CD4-positive, alpha-beta T cell treated with Interleukin-17A for 4 hours (primary cell): ENCODE measurements around the gene TNS3.

ENCODE experiments used
- DNase-seq: peaks from one replicate; pipeline ENCODE4 v3.0.0-alpha.2; 2020; ENCODE audit warnings: mixed read lengths

Gene TNS3

DNA sequence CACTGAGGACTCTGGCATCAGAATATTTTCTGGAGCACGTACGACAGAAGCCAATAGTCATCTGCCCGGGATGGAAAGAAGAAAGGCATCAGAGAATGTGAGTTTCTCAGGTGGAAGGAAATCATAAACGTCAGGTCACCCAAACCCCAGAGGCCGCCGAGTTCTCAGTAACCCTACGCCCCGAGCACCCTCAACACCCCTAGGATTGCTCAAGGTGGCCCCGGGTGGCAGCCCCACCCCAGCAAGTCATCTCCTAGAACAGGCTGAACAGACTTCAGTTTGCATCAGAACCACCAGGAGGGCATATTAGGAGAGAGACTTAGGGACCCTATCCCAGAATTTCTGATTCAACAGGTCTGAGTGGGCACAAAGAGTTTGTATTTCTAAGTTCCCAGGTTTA, 117.6 kb downstream of the TNS3 start:
- DNase-seq: no peak

- no peak for DNase-seq
Measured at GRCh38 chr7:47461746-47462145, 120.2 kb downstream of the TNS3 start.

DNA sequence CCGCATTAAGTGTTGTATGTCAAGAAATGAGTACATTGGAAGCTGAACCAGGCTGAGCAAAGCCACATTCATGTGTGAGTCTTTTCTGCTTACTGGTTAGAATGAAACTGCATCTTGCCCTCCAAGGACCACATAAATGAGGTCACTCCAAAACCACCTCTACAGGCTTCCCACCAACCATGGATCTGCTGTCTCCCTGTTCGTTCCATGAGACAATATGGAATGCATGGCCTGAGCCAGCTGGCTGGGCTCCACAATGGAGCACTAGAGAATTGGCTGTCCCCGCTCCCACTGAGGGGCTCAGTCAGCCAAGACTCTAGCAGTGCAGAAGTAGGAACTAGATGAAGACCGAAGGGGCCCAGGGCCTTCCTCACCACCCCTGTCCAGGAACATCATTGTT, 120.8 kb downstream of the TNS3 start:
- no peak for DNase-seq

DNA sequence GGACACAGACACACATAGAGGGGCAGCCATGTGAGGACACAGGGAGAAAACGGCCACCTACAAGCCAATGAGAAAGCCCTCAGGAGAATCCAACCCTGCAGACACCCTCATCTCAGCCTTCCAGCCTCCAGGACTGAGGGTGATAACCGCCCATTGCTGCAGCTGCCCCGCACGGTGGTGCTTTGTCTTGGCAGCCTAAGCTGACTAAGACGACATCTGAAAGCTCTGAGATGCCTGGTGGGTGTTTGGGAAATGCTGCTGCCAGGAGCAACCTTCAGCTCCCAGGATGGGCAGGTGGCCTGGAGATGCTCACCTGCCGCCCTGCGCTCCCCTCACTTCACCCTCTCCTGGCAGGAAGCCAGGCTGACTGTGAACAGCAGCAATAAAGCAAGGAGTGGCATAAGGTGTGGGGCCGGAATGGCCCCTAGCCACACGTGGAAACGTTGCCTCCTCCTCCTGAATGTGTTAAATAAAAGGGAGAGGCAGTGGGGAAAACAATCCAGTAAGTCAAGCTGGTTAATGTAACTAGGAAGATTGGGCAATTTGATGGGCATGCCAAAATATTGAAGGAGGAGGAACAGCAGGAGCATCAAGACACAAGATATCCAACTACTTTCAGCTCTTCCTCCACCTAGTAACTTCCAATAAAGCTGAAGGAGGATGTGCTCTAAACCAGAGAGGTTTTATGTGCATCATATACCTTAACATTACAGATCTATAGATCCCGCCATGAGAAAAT, 121.5 kb downstream of the TNS3 start:
- no peak for DNase-seq

DNA sequence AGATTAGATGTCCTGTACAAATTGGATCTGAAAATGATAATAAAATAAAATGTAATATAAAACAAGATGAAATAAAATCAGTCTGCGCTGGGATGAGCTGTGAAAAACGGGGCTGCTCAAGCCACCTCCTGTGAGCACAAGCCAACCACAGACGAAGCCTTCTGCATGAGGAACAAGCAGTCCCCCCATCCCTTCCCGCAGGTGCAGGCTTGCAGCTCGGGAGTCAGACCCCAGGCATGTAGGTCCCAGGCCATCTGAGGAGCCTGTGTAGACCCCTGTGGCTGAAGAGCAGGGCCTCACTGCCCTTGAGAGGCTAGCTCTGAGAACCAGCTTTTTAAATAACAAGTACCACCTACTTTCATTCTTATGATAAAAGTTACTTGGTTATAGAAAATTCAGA, 123.4 kb downstream of the TNS3 start:
- DNase-seq: no peak

- DNase-seq: no peak
Measured at GRCh38 chr7:47458057-47458456, 123.9 kb downstream of the TNS3 start.

- no peak for DNase-seq
Measured at GRCh38 chr7:47456210-47456955, 125.5 kb downstream of the TNS3 start.

DNA sequence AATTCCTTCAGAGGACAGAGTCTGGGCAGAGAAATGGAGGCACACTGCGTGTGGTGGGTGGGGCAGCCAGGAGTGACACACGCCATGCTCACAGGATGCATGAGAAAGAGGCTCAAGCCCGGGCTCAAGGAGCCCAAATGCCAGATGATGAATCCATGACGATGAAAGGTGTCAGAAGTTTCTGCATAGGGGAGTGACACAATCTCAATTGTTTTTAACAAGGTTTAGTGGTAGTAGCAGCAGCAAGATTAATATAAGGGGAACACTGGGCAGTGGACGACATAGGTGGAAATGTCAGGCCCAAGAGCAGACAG, 126.1 kb downstream of the TNS3 start:
- DNase-seq: no peak

DNA sequence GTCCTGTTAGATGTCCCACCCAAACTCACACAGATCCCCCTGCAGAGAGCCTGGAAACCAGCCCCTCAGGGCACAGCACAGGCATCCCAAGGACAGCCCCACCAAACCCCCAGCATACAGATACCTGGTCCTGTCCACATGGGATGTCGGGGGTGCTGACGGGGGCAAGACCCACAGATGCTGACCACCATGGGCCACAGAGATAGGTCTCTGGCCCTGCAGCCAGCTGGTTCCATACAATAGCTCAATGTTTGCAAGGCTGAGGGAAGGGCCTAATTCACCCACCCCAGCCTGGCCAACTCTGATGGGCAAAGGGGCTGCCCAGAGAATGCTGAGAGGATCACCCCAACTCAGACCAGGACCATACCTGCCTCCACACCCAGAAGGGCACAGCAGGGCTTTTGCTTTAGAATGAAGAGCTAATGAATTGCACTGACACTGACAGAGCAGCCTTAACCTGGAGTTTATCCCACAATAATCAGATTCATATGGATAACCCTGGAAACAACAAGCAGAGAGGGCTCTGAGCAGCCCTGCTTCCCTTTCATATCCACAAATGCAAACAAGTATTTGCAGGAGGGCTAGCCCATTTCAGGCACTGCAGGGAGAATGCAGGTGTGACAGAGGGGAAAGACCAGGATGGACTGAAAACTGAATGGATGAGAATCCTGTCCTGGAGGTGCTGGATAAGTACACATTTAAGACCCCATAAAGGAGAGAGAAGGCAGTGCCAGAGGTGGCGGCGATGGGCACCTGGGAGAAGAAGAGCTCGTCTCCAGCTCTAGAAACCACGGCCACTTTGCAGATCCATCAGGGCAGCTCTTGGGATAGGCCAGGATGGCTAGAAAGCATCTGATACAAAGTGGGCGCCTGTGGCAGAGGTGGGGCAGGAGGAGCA, 126.7 kb downstream of the TNS3 start:
- no peak for DNase-seq

DNA sequence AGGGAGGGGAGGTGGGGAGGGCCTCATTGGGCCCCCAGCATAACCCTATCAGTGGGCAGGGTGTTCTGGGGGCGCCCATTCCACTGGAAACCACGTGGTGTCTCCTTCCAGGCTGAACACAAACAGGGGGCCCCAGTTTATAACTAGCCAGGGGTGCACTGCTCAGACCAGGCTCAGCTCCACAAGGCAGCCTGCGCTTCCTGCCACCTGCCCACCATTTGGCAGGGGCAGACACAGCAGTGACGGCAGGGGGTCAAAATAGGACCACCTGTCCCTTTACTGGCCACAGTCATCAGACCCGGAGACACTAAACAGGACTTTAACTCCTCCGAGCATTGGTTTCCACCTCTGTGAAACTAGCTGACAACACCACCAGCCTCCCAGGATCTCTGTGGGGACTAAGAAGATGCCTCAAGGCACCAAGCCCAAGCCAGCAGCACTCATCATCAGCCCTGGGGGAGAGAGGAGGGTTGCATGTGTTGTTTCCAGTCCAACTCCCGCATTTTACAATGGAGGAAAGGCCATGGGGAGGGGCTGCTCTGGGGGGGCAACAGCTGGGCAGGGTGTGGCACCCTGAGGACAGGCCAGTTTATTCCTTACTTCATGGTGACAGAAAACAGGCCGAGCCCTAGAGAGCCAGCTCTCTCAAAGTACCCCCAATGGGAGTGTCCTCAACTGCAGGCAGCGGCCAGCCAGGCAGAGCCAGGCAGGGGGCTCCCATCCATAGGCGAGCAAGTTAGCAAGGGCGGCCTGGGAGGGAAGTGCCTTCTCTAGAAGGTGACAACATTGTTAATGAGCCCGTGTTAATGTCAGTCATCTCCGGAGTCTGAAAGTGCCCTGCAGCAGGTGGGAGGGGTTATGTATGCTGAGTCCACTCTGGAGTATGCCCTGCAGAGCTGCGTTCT, 127.6 kb downstream of the TNS3 start:
- DNase-seq: no peak

DNA sequence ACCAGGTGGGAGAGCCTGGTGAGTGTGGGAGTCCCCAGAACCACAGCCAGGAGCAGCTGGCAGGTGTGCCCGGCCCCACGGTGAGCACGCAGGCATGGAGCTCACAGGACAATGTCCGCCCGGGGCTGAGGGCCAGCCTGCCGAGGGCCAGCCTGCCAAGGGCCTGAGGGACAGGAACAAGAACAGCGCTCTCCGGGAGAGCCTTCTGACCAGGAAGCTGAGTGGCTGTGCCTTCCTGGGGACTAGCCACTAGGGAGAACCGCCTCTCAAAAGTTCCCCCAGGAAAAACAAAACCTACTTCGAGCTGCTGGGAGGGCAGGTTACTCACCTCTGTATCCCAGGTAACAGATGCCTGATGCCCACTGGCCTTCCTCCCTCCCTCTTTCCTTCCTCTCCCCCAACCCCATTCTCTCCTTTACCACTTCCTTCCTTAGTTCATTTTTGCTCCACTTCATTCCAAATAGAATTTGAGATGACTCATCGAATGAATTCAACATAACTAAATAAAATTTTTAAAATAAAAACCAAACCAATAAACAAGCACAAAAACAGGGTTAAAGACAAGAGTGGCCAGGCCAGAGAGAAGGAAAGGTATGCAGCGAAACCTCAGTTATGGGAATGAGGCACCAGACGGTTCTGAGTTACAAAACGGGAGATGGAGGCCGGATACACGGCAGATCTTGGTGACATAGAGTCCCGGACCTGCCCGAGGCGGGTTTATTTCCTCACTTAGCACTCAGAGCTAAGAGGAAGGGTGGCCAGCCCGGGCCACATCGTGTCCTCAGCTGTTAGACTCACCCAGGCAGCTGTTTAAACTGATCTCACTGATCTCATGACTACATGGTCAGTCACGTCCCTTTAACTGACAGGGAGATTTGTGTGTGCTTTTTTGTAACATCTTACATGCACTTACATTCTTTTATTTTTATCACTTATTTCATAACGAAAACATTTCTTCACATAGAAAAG, 128.5 kb downstream of the TNS3 start:
- DNase-seq: no peak

DNA sequence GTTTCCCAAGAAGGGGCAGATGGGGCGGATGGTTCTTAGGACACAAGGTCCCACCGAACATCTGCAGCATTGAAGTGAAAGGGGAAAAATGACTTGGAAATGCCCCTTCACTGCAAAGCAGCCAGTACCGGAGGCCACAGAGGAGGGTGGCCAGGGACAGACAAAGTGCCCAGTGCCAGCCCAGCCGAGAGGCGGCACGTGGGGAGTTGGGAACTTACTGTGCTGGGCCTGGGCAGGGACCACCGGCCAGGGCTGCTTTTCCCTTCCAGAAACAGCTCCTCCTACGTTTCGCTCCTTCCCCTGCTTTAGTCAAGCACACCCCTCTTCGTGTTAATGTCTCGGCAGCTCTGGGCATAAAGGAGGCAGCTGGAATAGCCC, 129.2 kb downstream of the TNS3 start:
- no peak for DNase-seq

DNA sequence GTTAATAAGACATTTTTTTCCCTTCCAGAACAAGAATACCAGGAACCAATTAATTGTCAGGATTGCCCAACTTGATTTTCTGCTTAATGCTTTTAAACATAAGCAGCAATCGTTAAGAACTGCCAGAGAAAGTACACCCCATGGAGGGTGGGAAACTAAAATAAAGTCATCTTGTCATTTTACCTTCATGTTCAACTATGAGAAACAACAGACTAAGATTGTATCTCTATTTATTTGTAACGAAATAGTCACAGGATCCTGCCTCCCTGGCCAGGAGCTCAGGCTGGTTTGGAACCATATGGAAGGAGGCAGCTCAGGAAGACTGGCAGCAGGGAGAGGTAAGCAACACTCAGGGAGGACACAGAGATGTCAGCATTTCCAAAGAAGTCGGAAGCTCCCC, 129.6 kb downstream of the TNS3 start:
- DNase-seq: no peak

GRCh38 chr7:47451851-47452205, 130.1 kb downstream of the TNS3 start:
- DNase-seq: no peak

DNA sequence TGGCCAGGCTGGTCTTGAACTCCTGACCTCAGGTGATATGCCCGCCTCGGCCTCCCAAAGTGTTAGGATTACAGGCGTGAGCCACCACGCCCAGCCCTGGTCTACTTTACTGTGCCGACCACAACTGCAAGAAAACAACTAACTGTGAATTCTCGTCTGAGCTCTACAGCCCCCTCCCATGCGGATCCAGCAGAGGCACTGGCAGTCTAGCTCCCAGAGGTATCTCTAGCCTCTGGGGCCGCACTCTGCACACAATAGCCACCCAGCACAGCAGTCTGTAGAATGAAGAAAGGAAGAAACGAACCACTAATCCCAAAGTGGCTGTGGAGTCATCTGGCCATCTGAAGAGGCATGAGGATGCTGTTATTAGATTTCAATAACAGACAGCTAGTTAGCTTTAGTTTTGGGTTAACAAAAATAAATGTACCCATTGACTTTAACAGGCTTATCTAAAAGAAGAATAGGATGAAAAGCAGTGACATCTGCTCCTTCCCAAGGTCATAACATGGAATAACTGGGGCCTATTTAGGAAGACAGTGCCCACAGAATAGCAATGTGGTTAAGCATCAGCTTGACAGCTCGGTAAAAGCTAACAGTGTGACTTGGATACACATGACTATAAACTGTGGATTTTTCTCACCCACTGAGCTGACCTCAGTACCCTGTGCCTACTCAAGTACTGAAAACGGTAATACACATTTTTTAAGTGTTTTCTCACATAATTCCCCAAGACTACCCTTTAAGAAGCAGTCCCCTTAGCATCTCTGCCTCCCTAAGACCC, 131.9 kb downstream of the TNS3 start:
- no peak for DNase-seq

- no peak for DNase-seq
Measured at GRCh38 chr7:47448971-47449370, 132.9 kb downstream of the TNS3 start.

DNA sequence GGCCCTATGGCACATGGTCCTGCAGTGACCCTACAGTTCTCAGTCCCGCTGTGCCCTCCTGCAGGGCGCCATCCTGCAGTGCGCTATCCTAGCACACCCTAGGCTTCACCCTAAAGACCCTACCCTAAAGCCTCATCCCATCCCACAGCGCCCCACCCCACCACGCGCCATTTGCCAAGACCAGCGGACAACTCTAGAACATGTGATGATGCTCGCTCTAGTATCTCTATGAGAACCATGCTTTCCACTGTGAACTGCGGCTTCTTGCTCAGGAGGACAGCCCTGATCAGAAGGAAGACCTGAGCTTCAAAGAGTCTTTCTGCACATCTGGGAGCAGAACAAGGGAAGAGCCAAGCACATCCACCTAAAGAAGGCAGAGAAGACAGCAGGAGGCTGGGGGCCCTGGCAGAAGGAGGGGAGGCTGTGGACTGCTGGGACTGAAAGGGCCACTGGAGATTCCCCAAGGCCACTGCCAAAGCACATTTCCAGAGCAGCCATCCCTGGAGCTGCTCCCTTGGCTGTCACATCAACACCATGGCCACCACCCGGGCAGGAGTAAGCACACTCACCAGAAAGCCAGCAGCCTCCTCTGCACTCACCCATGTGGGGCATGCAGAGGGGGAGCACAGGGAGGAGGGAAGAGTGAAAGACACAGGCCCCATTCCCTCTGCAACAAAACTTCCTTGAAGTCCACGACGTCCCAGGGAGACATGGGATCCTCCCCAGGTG, 134.1 kb downstream of the TNS3 start:
- DNase-seq: no peak

DNA sequence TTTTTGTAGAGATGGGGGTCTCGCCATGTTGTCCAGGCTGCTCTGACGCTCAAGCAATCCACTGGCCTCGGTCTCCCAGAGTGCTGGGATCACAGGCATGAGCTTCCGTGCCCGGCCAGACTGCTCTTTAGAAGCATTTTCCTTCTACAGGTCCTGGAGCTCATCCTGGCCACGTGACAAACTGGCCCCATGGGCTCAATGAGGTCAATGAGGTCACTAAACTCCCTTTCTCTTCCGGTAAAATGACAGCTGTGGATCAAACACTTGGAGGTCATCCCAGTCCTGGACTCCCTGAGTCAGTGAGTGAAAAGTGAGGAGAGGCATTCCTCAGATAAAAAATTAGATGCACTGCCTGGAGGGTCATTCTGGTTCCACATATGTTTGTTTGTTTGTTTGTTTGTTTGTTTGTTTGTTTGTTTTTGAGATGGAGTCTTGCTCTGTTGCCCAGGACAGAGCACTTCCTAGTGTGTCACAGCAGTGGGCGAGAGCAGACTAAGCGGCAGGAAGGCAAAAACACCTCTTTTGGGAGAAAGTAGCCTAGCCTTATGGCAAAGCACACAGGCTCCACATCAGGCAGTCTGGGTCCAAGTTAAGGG, 134.9 kb downstream of the TNS3 start:
- DNase-seq: no peak

GRCh38 chr7:47444376-47445098, 137.4 kb downstream of the TNS3 start:
- DNase-seq: no peak
